Endothelial cell of umbilical vein (primary cell): ENCODE data around the gene TTYH2. TPM values are rescaled to one million over a fixed set of nuclear protein-coding genes. Genes with fewer than 3 reads are reported as not detected.

Experiments
- BruUV-seq: library from RNA; stranded (reverse); fragments of 400-500 nt; replicated peaks from 2 replicates; lab custom pipeline; 2021; lab: Mats Ljungman, UMichigan
- CTCF ChIA-PET: fragments of 300-600, 350-600 bp; sonication (Branson Sonifier 250); formaldehyde crosslinking; loops from one replicate; lab custom pipeline; 2021; ENCODE audit warnings: antibody characterized with exemption, inconsistent platforms; lab: Charles Lee
- POLR2A ChIA-PET: fragments of 300-600, 350-600 bp; sonication (Branson Sonifier 250); formaldehyde crosslinking; loops from one replicate; lab custom pipeline; 2021; ENCODE audit warnings: antibody characterized with exemption, inconsistent platforms; lab: Charles Lee
- DNase-seq: peaks from one replicate; pipeline ENCODE4 v3.0.0-alpha.2; 2011; ENCODE audit warnings: low read depth, low spot score
- FAIRE-seq: peaks from 2 replicates; lab custom pipeline; 2011; peaks lifted over from hg19 to GRCh38; lab: Jason Lieb, UNC
- H2AFZ ChIP-seq: 2 replicates; pipeline ENCODE4 v1.6.0; 2012; ENCODE audit warnings: low read depth, low read length, control low read depth, inconsistent platforms
- H3K27ac ChIP-seq: 2 replicates; pipeline ENCODE4 v1.5.1; 2011; ENCODE audit warnings: low read depth, mild to moderate bottlenecking, control low read depth, low read length, moderate library complexity; ENCODE audit not compliant: insufficient read depth
- H3K27me3 ChIP-seq, 2 experiments: 2 replicates each; pipeline versions ENCODE4 v1.6.0 to v1.6.1; 2011; ENCODE audit warnings: low read length in 2 of 2, mixed read lengths in 1 of 2; ENCODE audit not compliant: control insufficient read depth in 2 of 2, insufficient read depth in 2 of 2
- H3K36me3 ChIP-seq, 2 experiments: 2 replicates in 1 of 2; 3 replicates in 1 of 2; pipeline ENCODE4 v1.5.1; 2011; ENCODE audit warnings: low read length in 2 of 2, mild to moderate bottlenecking in 1 of 2, moderate library complexity in 1 of 2; ENCODE audit not compliant: control insufficient read depth in 2 of 2, insufficient read depth in 2 of 2; ENCODE audit errors: extremely low read depth in 1 of 2
- H3K4me1 ChIP-seq: 3 replicates; pipeline ENCODE4 v1.5.1; 2011; ENCODE audit warnings: mild to moderate bottlenecking, low read length; ENCODE audit not compliant: control insufficient read depth, insufficient read depth; ENCODE audit errors: extremely low read depth
- H3K4me2 ChIP-seq: 2 replicates; pipeline ENCODE4 v1.6.1; 2011; ENCODE audit warnings: low read length, control low read depth, mixed read lengths; ENCODE audit not compliant: insufficient read depth
- H3K4me3 ChIP-seq, 3 experiments: fragments of 200-600 bp in 1 of 3; sonication (generic), shearing (Covaris generic) in 1 of 3; replicated peaks in 1 of 3; 2 replicates each; pipeline ENCODE4 v1.5.1; 2011 to 2016; ENCODE audit warnings: control low read depth in 3 of 3, low read length in 3 of 3, mild to moderate bottlenecking in 2 of 3, inconsistent platforms in 1 of 3, low read depth in 1 of 3, moderate library complexity in 1 of 3; ENCODE audit not compliant: insufficient read depth in 1 of 3
- H3K79me2 ChIP-seq: 2 replicates; pipeline ENCODE4 v1.6.0; 2012; ENCODE audit warnings: low read length, inconsistent platforms; ENCODE audit not compliant: control insufficient read depth, insufficient read depth
- H3K9ac ChIP-seq: replicated peaks from 2 replicates; pipeline ENCODE3; 2011; ENCODE audit warnings: low read length, control low read depth; ENCODE audit not compliant: insufficient read depth; ENCODE audit errors: extremely low read depth
- H3K9me1 ChIP-seq: replicated peaks from 3 replicates; pipeline ENCODE4 v1.6.0; 2011; ENCODE audit warnings: mild to moderate bottlenecking, low read length; ENCODE audit not compliant: control insufficient read depth, insufficient read depth; ENCODE audit errors: extremely low read depth
- H3K9me3 ChIP-seq: replicated peaks from 2 replicates; pipeline ENCODE4 v1.5.1; 2012; ENCODE audit warnings: low read length, inconsistent platforms; ENCODE audit not compliant: control insufficient read depth, insufficient read depth
- H4K20me1 ChIP-seq: replicated peaks from 2 replicates; pipeline ENCODE3; 2011; ENCODE audit warnings: mild to moderate bottlenecking, low read length; ENCODE audit not compliant: control insufficient read depth, insufficient read depth; ENCODE audit errors: extremely low read depth
- JUN ChIP-seq: IDR thresholded peaks from 2 replicates; pipeline ENCODE4 v1.6.1; 2011; ENCODE audit warnings: borderline replicate concordance, low read depth; ENCODE audit not compliant: insufficient read length, insufficient read depth
- MYC ChIP-seq: IDR thresholded peaks from one replicate; pipeline ENCODE4 v1.6.1; 2011; ENCODE audit warnings: mild to moderate bottlenecking, low read depth, low read length
- POLR2AphosphoS5 ChIP-seq: IDR thresholded peaks from 2 replicates; pipeline ENCODE4 v1.6.1; 2012; ENCODE audit warnings: low read depth, mild to moderate bottlenecking, control low read depth, low read length, moderate library complexity; ENCODE audit not compliant: insufficient read depth
- dilution Hi-C: fragments of 300-500 bp; cut with MboI; formaldehyde crosslinking; loops from one replicate; pipeline ENCODE4 v1.15.0; 2019; ENCODE audit warnings: low sequenced_read_pairs; ENCODE audit not compliant: extremely low pct_ligation_motif_present
- intact Hi-C: fragments of 100-400 bp; cut with micrococcal nuclease; formaldehyde crosslinking; loops from one replicate; pipeline ENCODE4 v1.10.0; 2022
- polyA plus RNA-seq, 4 experiments: library from polyadenylated mRNA; depleted of rRNA in 3 of 4; stranded (reverse) in 3 of 4; unstranded in 1 of 4; fragments of >200 nt; gene quantifications; 2 replicates each; pipeline versions ENCODE4 v1.2.1 to v1.2.3, GENCODE V29; 2011 to 2012; ENCODE audit warnings: missing spikeins in 1 of 4
- total RNA-seq: library from RNA; stranded (reverse); gene quantifications from 2 replicates; pipeline ENCODE4 v1.2.3, GENCODE V29; 2021
- TF ChIP-seq, protein P1 (sequence below): IDR thresholded peaks from 2 replicates; pipeline ENCODE4 v1.6.1; 2011; ENCODE audit not compliant: insufficient read depth, insufficient read length
- TF ChIP-seq, protein P2 (sequence below), 2 donors: IDR thresholded peaks; 1 replicate in 1 of 2; 2 replicates in 1 of 2; pipeline ENCODE4 v1.5.1; 2011; ENCODE audit warnings: low read length in 2 of 2, mild to moderate bottlenecking in 2 of 2, moderate library complexity in 2 of 2, control low read depth in 1 of 2, inconsistent platforms in 1 of 2, low read depth in 1 of 2; ENCODE audit not compliant: insufficient read depth in 1 of 2; ENCODE audit errors: extremely low read depth in 1 of 2

TTYH2 gene
- total and polyA plus RNA-seq, 2 donors (not counting 3 experiments of a cell fraction or from before 2014, with no cell fraction given) = 0.75 to 2.0 TPM

DNA sequence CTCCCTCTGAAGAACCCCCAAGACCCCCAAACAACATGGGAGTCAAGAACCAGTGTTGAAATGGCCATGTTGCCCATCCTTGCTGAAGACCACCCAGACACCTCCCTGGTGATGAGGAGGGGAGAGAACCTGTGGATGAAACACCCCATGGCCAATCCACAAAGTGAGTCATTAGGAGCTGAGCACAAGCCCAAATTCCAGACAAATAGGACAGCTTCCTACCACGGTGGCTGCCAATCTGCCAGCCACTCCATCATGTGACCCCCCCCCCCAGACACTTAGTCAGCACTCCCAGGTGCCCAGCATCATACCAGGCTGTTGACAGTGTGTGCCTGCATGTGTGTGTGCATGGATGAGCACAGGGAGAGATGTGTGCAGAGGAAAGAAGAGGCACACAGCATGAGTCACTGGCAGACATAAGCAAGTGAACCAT is 36.3 kb upstream of the TTYH2 start:
- intact Hi-C loops (loop anchor here (2.0 kb wide), 2 partner anchors 520 to 1450 kb away; no protein-coding TSS in a partner anchor), dilution Hi-C loops (no loop called here)
- no peaks in the 10 kb centered on the region for H3K4me1 ChIP-seq
- no peak overlapping the region for H3K4me3 ChIP-seq
- no peaks in the 10 kb centered on the region for H3K27me3 ChIP-seq
- FAIRE-seq (no peak), DNase-seq (no peak)
- H3K4me2 ChIP-seq = no peak overlapping the region
- no peaks in the 10 kb centered on the region for H3K36me3 ChIP-seq
- CTCF ChIA-PET = interaction anchor here (1.2 to 3.6 kb wide), 2 partner anchors 747 to 980 kb away, joined by 3 to 33 read pairs; no protein-coding TSS in a partner anchor
- no TSS peak for BruUV-seq
- no peaks in the 10 kb centered on the region for H4K20me1 ChIP-seq
- no peak overlapping the region for H3K27ac ChIP-seq
- no peak overlapping the region for H3K9ac ChIP-seq
- no peaks in the 10 kb centered on the region for H3K79me2 ChIP-seq
- H2AFZ ChIP-seq = no peak overlapping the region
- H3K9me3 ChIP-seq = no peaks in the 10 kb centered on the region
- POLR2A ChIA-PET = no interaction called here
- TF ChIP-seq, protein P1, sequence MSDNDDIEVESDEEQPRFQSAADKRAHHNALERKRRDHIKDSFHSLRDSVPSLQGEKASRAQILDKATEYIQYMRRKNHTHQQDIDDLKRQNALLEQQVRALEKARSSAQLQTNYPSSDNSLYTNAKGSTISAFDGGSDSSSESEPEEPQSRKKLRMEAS = no peak
- no peak for TF ChIP-seq POLR2AphosphoS5
- TF ChIP-seq JUN = no peak
- no peak for TF ChIP-seq MYC
- TF ChIP-seq, protein P2, sequence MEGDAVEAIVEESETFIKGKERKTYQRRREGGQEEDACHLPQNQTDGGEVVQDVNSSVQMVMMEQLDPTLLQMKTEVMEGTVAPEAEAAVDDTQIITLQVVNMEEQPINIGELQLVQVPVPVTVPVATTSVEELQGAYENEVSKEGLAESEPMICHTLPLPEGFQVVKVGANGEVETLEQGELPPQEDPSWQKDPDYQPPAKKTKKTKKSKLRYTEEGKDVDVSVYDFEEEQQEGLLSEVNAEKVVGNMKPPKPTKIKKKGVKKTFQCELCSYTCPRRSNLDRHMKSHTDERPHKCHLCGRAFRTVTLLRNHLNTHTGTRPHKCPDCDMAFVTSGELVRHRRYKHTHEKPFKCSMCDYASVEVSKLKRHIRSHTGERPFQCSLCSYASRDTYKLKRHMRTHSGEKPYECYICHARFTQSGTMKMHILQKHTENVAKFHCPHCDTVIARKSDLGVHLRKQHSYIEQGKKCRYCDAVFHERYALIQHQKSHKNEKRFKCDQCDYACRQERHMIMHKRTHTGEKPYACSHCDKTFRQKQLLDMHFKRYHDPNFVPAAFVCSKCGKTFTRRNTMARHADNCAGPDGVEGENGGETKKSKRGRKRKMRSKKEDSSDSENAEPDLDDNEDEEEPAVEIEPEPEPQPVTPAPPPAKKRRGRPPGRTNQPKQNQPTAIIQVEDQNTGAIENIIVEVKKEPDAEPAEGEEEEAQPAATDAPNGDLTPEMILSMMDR (IDR thresholded peaks at IDR 0.05; ENCODE audit: extremely low read depth in 1 of 2, insufficient read depth in 1 of 2, low read depth in 1 of 2, low read length in 2 of 2) = no peak
- no peaks in the 10 kb centered on the region for H3K9me1 ChIP-seq
